Neural cell (in vitro differentiated cells): ENCODE results near the gene ZNF17.
"Not testable (repeated sequence)": the region's sequence is repeated elsewhere in the genome, so short reads cannot be mapped to it uniquely, and the experiment has no call there.

Source experiments
- EP300 ChIP-seq: fragments of 450-650 bp; conservative IDR thresholded peaks from 2 replicates; pipeline ENCODE4 v1.6.1; 2014; ENCODE audit warnings: antibody characterized with exemption, mild to moderate bottlenecking, moderate library complexity; ENCODE audit not compliant: poor library complexity, severe bottlenecking
- EZH2 ChIP-seq: fragments of 200-600, 300-800 bp; shearing (Covaris generic), sonication (generic); IDR thresholded peaks from 2 replicates; pipeline ENCODE4 v1.6.1; 2014; ENCODE audit warnings: antibody characterized with exemption, low read length, borderline replicate concordance, mild to moderate bottlenecking; ENCODE audit not compliant: insufficient read depth, poor library complexity, severe bottlenecking
- MXI1 ChIP-seq: fragments of 450-650 bp; conservative IDR thresholded peaks from 2 replicates; pipeline ENCODE4 v1.6.1; 2014; ENCODE audit warnings: antibody characterized with exemption, mild to moderate bottlenecking; ENCODE audit not compliant: poor library complexity, severe bottlenecking
- POLR2AphosphoS5 ChIP-seq: IDR thresholded peaks from 2 replicates; pipeline ENCODE4 v1.6.1; 2012
- RAD21 ChIP-seq: fragments of 450-650 bp; conservative IDR thresholded peaks from 2 replicates; pipeline ENCODE4 v1.6.1; 2014; ENCODE audit warnings: antibody characterized with exemption, mild to moderate bottlenecking, moderate library complexity
- SMC3 ChIP-seq: fragments of 450-650 bp; conservative IDR thresholded peaks from 2 replicates; pipeline ENCODE4 v1.6.1; 2014; ENCODE audit warnings: antibody characterized with exemption, mild to moderate bottlenecking, moderate library complexity; ENCODE audit not compliant: poor library complexity
- TAF1 ChIP-seq: IDR thresholded peaks from 2 replicates; pipeline ENCODE4 v1.6.1; 2012; ENCODE audit warnings: low read depth
- TF ChIP-seq, protein P1 (sequence below): fragments of 450-650 bp; IDR thresholded peaks from 2 replicates; pipeline ENCODE4 v1.5.1; 2014; ENCODE audit warnings: antibody characterized with exemption, mild to moderate bottlenecking, moderate library complexity; ENCODE audit not compliant: poor library complexity, severe bottlenecking

GRCh38 chr19:57374647-57375046 is 36.3 kb upstream of the ZNF17 start:
- TF ChIP-seq, protein P1, sequence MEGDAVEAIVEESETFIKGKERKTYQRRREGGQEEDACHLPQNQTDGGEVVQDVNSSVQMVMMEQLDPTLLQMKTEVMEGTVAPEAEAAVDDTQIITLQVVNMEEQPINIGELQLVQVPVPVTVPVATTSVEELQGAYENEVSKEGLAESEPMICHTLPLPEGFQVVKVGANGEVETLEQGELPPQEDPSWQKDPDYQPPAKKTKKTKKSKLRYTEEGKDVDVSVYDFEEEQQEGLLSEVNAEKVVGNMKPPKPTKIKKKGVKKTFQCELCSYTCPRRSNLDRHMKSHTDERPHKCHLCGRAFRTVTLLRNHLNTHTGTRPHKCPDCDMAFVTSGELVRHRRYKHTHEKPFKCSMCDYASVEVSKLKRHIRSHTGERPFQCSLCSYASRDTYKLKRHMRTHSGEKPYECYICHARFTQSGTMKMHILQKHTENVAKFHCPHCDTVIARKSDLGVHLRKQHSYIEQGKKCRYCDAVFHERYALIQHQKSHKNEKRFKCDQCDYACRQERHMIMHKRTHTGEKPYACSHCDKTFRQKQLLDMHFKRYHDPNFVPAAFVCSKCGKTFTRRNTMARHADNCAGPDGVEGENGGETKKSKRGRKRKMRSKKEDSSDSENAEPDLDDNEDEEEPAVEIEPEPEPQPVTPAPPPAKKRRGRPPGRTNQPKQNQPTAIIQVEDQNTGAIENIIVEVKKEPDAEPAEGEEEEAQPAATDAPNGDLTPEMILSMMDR = not testable (repeated sequence)
- TF ChIP-seq TAF1, POLR2AphosphoS5, EZH2, RAD21, EP300, SMC3, MXI1: not testable (repeated sequence)
